SKM-1 treated with dmso at 0.1 percent for 144 hours (cell line): Measurements from ENCODE around the gene STPG4.
"Not testable (repeated sequence)": the region's sequence is repeated elsewhere in the genome, so short reads cannot be mapped to it uniquely, and the experiment has no call there.

Source experiments
- DNase-seq: peaks from one replicate; lab custom pipeline; 2025; ENCODE audit not compliant: unreplicated experiment; lab: John Stamatoyannopoulos, UW

Gene STPG4

DNA sequence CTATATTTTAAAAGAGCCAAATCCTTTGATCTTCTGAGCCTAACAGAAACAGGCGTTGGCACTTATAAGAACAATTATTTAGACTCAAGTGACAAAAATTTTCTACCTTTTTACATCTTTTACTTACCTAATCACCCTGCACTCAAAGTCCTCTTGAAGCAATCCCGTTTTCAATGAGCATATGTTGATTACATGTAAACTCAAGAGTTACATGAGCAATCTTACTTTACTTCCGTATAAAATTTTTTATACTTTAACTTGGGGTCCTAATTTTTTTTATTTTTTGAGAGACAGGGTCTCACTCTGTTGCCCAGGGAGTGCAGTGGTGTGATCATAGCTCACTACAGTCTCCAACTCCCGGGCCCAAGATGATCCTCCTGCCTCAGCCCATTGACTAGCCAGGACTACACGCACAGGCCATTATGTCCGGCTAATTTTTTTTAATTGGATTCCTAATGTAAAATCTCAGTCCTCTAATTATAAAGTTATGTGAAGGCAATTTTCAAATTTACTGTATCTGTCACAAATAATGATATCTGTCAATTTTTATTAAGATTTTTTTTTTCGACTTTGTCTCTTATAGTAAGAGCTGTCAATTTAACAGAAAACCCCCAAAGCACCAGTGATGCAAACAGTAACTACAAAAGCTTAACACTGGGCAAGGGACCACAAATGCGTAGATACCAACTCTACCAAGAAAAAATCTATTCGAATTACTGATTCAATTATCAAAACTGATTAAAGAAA, 19.1 kb upstream of the STPG4 start:
- DNase-seq, result no peak

DNA sequence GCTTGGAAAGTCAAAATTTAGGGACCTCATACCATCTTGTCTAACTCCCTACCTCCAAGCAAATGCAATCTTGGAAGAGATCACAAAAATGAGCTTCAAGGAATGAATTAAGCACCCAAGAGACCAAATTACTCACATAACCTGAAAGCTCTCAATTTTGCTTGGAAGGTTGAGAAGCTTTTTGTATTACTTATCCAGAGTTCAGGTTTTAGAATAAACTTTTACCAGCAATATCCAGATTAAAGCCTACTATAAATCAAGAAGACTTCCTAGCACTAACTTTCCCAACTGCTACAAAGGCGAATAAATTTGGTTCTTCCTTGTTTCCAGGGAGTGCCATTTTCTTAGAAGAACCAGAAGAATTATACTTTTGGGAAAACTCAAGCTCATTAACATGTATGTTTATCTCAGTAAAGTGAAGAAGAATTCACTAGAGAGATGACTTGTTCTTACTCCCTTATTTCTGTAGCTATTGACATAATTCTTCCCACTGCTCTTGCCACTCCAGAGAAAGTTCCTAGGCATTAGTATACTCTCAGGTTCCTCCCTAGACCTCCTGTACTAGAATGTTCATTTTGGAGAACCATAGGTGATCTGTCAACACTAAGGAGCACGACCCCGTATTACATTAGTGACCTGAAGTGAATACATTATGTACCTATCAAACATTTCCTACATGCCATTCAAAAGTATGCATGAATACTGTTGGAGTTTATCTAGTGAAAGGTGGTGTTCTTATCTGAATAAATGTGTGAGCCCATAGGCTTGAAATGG, 18.0 kb upstream of the STPG4 start:
- DNase-seq, result no peak

GRCh38 chr2:47172156-47172921, 17.2 kb upstream of the STPG4 start:
- DNase-seq, result no peak

DNA sequence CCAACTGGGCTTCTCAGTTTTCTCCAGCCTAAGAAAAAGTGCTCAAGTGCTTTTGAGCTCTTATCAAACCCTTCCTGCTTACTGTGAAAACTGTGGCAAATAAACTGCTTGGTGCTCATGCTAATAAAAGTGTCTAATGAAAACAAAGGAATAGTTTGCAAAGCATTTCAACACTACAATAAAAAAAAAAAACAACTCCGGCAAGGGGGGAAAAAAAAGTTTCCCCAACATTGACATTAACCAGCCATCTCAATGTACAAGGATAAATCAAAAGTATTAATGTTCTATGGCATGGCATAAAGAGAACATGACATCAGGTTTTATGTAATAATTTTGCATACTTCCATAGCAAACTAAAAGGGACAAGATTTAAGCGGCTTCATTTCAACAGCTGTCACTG, 14.7 kb upstream of the STPG4 start:
- DNase-seq, result no peak

DNA sequence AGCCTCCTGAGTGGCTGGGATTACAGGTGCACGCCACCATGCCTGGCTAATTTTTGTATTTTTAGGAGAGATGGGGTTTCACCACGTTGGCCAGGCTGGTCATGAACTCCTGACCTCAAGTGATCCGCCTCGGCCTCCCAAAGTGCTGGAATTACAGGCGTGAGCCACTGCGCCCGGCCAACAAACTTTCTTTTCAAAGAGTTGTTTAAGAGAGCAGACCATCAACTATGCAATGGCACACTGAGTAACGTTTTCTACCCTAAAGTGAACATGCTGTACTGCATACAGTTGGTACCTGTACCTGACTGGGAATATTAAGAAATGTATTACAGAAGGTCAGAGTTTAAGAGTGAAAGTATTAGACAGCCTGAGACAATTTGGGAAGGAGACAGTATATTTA, 13.8 kb upstream of the STPG4 start:
- not testable (repeated sequence) for DNase-seq

GRCh38 chr2:47167149-47167548, 12.0 kb upstream of the STPG4 start:
- no peak for DNase-seq

DNA sequence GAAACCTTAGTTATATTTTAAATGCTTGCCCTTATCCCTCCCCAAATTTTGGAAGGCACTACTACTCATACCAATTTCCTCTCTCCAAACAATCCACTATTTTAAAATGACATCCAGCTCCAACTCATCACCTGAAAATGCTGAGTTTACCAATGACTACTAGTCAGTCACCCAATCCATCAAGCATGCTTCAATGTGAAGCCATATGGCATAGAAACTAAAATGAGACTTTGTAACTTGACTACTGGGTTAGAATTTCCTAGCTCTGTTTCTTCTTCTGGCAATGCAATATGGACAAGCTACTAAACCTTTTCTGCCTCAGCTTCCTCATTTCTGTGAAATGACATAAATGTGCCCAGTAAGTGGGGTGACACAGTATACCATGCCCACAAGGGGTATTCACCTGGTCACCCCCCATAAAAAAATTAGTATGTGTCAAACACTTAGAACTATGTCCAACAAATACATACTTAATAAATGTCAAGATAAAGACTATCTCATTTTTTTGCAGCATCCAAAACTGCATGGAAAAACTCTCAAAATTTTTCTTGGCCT, 10.0 kb upstream of the STPG4 start:
- peak; percentile 10 for DNase-seq

GRCh38 chr2:47162780-47163179, 7.7 kb upstream of the STPG4 start:
- DNase-seq, result no peak

GRCh38 chr2:47161475-47161874, 6.4 kb upstream of the STPG4 start:
- DNase-seq, result no peak

- DNase-seq, result no peak
These were observed 5.6 kb upstream of the STPG4 start for GRCh38 chr2:47160660-47161059.

- DNase-seq, result no peak
These were observed 5.1 kb upstream of the STPG4 start for GRCh38 chr2:47160211-47160610.

DNA sequence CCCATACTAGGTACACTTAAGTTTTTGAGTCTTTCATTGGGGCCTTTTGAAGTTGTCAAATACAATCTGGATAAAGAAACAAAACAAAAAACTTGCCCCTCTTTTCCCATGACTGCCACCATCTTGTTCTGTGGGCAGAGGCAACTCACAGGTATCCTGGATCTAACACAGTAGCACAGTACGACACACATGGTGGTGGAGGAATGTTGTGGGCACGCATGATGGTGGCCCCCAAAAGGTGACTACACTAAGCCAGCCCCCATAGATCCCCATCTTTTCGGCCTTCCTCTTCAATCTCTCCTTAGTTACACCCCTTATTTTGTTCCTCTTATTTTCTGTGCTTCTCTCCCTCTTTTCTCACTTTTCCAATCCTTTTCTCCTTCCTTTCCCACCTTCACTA, 4.5 kb upstream of the STPG4 start:
- DNase-seq, result no peak

- DNase-seq, result no peak
These were observed 3.5 kb upstream of the STPG4 start for GRCh38 chr2:47158576-47158975.

DNA sequence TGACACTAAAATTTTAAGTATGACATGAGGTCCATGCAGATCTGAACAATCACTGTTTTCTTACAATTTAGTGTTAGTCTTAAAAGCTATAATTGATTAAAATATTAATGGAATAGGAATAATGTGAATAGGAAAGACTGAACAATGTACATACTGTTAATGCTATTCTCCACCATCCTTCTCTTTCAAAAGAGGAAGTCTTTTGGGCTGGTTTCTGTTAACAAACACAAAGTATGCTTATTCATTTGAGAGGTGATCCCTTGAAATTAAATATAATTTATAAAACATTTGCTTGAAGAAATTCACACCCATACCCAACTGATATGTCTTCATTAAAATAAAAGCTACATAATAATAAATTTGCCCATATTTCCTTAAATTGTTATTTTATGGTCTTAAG, 2.3 kb downstream of the STPG4 start:
- DNase-seq, result no peak

GRCh38 chr2:47150175-47150574, 4.9 kb downstream of the STPG4 start:
- no peak for DNase-seq

DNA sequence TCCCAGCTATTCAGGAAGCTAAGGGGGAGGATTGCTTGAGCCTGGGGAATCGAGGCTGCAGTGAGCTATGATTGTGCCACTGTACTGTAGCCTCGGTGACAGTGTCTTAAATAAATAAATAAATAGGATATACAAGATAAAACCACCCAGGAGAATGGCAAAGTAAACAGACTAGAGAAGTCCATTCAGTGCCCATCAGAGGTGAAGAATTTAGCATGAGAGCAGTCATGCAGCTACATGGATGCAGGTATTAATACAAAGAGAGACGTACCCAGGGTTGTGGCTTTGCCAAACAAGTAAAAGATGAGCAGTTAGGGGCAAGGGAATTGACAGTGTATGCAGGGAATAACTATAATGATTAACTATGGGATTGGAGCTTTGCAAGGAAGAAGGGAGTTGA, 8.1 kb downstream of the STPG4 start:
- DNase-seq, result no peak

GRCh38 chr2:47145466-47145865, 9.6 kb downstream of the STPG4 start:
- no peak for DNase-seq

DNA sequence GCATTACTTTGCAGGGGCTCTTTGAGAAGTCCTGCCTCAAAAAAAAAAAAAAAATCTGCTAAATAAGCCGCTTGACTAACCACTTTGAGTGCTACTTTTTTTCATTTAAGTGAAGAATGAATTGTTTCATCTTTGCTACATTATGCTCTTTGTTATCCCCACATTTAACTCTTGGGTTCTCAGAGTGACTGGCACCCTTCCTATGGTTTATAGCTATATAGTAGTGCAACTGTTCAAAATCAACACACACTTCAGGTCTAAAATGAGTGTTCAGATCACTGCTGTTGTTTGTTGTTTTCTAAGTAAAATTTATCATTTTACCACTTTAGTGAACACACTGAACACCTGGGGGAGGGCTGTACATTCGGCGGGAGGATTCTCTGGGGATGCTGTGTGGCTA, 13.6 kb downstream of the STPG4 start:
- no peak for DNase-seq

- DNase-seq, result no peak
These were observed 20.6 kb downstream of the STPG4 start for GRCh38 chr2:47134386-47135090.

- no peak for DNase-seq
These were observed 22.1 kb downstream of the STPG4 start for GRCh38 chr2:47133046-47133445.

GRCh38 chr2:47129191-47129706, 25.9 kb downstream of the STPG4 start:
- no peak for DNase-seq
